Panc1 (cell line): Measurements from ENCODE around the gene CHPT1. TPM values are rescaled to one million over a fixed set of nuclear protein-coding genes. Genes with fewer than 3 reads are reported as not detected.
A peak's percentile ranks its signal among the peaks of the same experiment; 100 is the strongest.

Experiments
- ATAC-seq: fragments of 200-7000 bp; cut with Tn5 transposase; 2 replicates; pipeline ENCODE4 v1.9.1; 2020; ENCODE audit warnings: mild to moderate bottlenecking, moderate library complexity
- BruUV-seq: library from RNA; stranded (reverse); fragments of 400-500 nt; replicated peaks from 2 replicates; lab custom pipeline; 2021; lab: Mats Ljungman, UMichigan
- CTCF ChIA-PET: fragments of 300-600 bp; sonication (Branson Sonifier 250); formaldehyde crosslinking; loops from one replicate; lab custom pipeline; 2022; ENCODE audit warnings: antibody characterized with exemption; lab: Charles Lee
- POLR2A ChIA-PET: fragments of 300-600 bp; sonication (Branson Sonifier 250); formaldehyde crosslinking; loops from one replicate; lab custom pipeline; 2022; ENCODE audit warnings: antibody characterized with exemption; lab: Charles Lee
- DNase-seq: peaks from one replicate; pipeline ENCODE4 v3.0.0-alpha.2; 2010; ENCODE audit warnings: low read depth, low spot score
- H3K27ac ChIP-seq: 2 replicates; pipeline ENCODE4 v1.5.1; 2011; ENCODE audit warnings: mild to moderate bottlenecking, low read length, inconsistent platforms
- H3K27me3 ChIP-seq: fragments of 200-500 bp; sonication (Bioruptor generic); 2 replicates; pipeline ENCODE4 v1.6.0; 2014; ENCODE audit warnings: low read length, inconsistent platforms; ENCODE audit not compliant: control insufficient read depth, insufficient read depth
- H3K36me3 ChIP-seq: fragments of 200-500 bp; sonication (Bioruptor generic); 2 replicates; pipeline ENCODE4 v1.5.1; 2014; ENCODE audit warnings: inconsistent platforms, mild to moderate bottlenecking, low read length, moderate library complexity; ENCODE audit not compliant: control insufficient read depth, insufficient read depth
- H3K4me1 ChIP-seq: 2 replicates; pipeline ENCODE4 v1.5.1; 2011; ENCODE audit warnings: inconsistent platforms, mild to moderate bottlenecking, low read length, moderate library complexity; ENCODE audit not compliant: control insufficient read depth, insufficient read depth
- H3K4me3 ChIP-seq, 2 experiments: 2 replicates each; pipeline ENCODE4 v1.5.1; 2011 to 2012; ENCODE audit warnings: low read depth in 2 of 2, low read length in 2 of 2, mild to moderate bottlenecking in 2 of 2, inconsistent platforms in 1 of 2, moderate library complexity in 1 of 2
- H3K9me3 ChIP-seq: fragments of 200-500 bp; sonication (Bioruptor generic); 2 replicates; pipeline ENCODE4 v1.5.1; 2014; ENCODE audit warnings: low read depth, mild to moderate bottlenecking, inconsistent platforms, low read length, moderate library complexity; ENCODE audit not compliant: control insufficient read depth, insufficient read depth
- POLR2AphosphoS5 ChIP-seq: IDR thresholded peaks from 2 replicates; pipeline ENCODE4 v1.6.1; 2012; ENCODE audit warnings: mild to moderate bottlenecking, low read depth, low read length, moderate library complexity
- SIN3A ChIP-seq: IDR thresholded peaks from 2 replicates; pipeline ENCODE4 v1.6.1; 2012; ENCODE audit warnings: low read depth, mild to moderate bottlenecking, low read length, moderate library complexity, borderline replicate concordance; ENCODE audit not compliant: insufficient read depth
- TCF7L2 ChIP-seq: IDR thresholded peaks from 2 replicates; pipeline ENCODE4 v1.6.1; 2011; ENCODE audit warnings: mild to moderate bottlenecking, low read depth, low read length, inconsistent platforms
- in situ Hi-C: cut with HindIII; loops from 2 replicates; pipeline ENCODE4 v1.10.0; 2016; ENCODE audit warnings: low sequenced_read_pairs, low pct_unique_long_range_greater_than_20kb
- intact Hi-C: fragments of 100-400 bp; cut with micrococcal nuclease; formaldehyde crosslinking; loops from one replicate; pipeline ENCODE4 v1.10.0; 2022; ENCODE audit not compliant: unreplicated experiment
- total RNA-seq: library from RNA; stranded (reverse); gene quantifications from one replicate; pipeline ENCODE4 v1.2.1, GENCODE V29; 2021; ENCODE audit not compliant: unreplicated experiment
- TF ChIP-seq, protein P1 (sequence below): fragments of 450-650 bp; IDR thresholded peaks from 2 replicates; pipeline ENCODE4 v1.5.1; 2017; ENCODE audit warnings: mild to moderate bottlenecking
- TF ChIP-seq, protein P2 (sequence below), 2 experiments: IDR thresholded peaks; 2 replicates each; pipeline ENCODE4 v1.6.1; 2011 to 2012; ENCODE audit warnings: low read depth in 2 of 2, control low read depth in 1 of 2, low read length in 1 of 2, mild to moderate bottlenecking in 1 of 2, moderate library complexity in 1 of 2; ENCODE audit not compliant: insufficient read depth in 1 of 2

The CHPT1 gene
- total RNA-seq, 1 experiment from 2014 or later, result 78.3 TPM

- Histone ChIP-seq H3K4me1 (peaks cover 18% of the 10 kb centered on the region), H3K27me3 (no peaks in the 10 kb centered on the region), H3K4me3 (peak overlapping the region; percentile 8 to 20; a peak in 3 of 4 replicates), H3K36me3 (peaks cover 6% of the 10 kb centered on the region; the same call in 1 of the 2 replicates), H3K9me3 (no peaks in the 10 kb centered on the region), H3K27ac (peak overlapping the region; percentile 89)
- intact Hi-C loops (no loop called here), in situ Hi-C loops (no loop called here)
- CTCF ChIA-PET, result no interaction called here
- TF ChIP-seq, protein P1, sequence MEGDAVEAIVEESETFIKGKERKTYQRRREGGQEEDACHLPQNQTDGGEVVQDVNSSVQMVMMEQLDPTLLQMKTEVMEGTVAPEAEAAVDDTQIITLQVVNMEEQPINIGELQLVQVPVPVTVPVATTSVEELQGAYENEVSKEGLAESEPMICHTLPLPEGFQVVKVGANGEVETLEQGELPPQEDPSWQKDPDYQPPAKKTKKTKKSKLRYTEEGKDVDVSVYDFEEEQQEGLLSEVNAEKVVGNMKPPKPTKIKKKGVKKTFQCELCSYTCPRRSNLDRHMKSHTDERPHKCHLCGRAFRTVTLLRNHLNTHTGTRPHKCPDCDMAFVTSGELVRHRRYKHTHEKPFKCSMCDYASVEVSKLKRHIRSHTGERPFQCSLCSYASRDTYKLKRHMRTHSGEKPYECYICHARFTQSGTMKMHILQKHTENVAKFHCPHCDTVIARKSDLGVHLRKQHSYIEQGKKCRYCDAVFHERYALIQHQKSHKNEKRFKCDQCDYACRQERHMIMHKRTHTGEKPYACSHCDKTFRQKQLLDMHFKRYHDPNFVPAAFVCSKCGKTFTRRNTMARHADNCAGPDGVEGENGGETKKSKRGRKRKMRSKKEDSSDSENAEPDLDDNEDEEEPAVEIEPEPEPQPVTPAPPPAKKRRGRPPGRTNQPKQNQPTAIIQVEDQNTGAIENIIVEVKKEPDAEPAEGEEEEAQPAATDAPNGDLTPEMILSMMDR, result no peak
- TF ChIP-seq, protein P2, sequence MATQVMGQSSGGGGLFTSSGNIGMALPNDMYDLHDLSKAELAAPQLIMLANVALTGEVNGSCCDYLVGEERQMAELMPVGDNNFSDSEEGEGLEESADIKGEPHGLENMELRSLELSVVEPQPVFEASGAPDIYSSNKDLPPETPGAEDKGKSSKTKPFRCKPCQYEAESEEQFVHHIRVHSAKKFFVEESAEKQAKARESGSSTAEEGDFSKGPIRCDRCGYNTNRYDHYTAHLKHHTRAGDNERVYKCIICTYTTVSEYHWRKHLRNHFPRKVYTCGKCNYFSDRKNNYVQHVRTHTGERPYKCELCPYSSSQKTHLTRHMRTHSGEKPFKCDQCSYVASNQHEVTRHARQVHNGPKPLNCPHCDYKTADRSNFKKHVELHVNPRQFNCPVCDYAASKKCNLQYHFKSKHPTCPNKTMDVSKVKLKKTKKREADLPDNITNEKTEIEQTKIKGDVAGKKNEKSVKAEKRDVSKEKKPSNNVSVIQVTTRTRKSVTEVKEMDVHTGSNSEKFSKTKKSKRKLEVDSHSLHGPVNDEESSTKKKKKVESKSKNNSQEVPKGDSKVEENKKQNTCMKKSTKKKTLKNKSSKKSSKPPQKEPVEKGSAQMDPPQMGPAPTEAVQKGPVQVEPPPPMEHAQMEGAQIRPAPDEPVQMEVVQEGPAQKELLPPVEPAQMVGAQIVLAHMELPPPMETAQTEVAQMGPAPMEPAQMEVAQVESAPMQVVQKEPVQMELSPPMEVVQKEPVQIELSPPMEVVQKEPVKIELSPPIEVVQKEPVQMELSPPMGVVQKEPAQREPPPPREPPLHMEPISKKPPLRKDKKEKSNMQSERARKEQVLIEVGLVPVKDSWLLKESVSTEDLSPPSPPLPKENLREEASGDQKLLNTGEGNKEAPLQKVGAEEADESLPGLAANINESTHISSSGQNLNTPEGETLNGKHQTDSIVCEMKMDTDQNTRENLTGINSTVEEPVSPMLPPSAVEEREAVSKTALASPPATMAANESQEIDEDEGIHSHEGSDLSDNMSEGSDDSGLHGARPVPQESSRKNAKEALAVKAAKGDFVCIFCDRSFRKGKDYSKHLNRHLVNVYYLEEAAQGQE (IDR thresholded peaks at IDR 0.05; ENCODE audit: insufficient read depth in 1 of 2, low read depth in 2 of 2, low read length in 1 of 2), result no peak
- TF ChIP-seq POLR2AphosphoS5 (no peak), SIN3A (no peak), TCF7L2 (no peak)
- POLR2A ChIA-PET, result interaction anchor here (0.6 kb wide), 1 partner anchor 306 kb away, joined by 4 read pairs; the partner anchor contains the start of gene ARL1
- BruUV-seq, result no TSS peak
- DNase-seq, result no peak
- peak; percentile 96 for ATAC-seq
Observed at GRCh38 chr12:101713059-101713682, 15.7 kb downstream of the CHPT1 start.

DNA sequence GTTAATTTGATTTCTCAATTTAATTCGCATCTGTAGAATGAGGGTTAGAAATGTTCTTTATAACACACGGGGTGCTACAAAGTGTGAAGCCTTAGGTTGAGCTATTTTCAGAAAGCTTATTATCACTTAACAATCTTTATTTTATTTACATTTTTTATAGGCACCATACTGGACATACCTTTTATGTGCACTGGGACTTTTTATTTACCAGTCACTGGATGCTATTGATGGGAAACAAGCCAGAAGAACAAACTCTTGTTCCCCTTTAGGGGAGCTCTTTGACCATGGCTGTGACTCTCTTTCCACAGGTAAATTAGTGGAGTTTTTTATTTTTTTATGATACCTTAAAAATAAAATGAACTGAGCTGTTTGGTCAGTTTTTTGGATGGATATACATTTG is 16.5 kb downstream of the CHPT1 start:
- no TSS peak for BruUV-seq
- POLR2A ChIA-PET, result interaction anchor here (0.6 to 0.7 kb wide), 2 partner anchors 22 to 306 kb away, joined by 3 to 4 read pairs; partner anchors contain the start of gene ARL1
- in situ Hi-C loops, result no loop called here

More for the DNA sequence above, 16.5 kb downstream of the CHPT1 start:
- Histone ChIP-seq H3K4me1 (peaks cover 16% of the 10 kb centered on the region), H3K27me3 (no peaks in the 10 kb centered on the region), H3K27ac (peak overlapping the region; percentile 89), H3K4me3 (peak overlapping the region in 1 of 2 experiments; percentile 8; a peak in 2 of 4 replicates), H3K9me3 (no peaks in the 10 kb centered on the region), H3K36me3 (peaks cover 6% of the 10 kb centered on the region; the same call in 1 of the 2 replicates)
- CTCF ChIA-PET, result no interaction called here
- TF ChIP-seq SIN3A (no peak), TCF7L2 (peak; percentile 86), POLR2AphosphoS5 (no peak)
- TF ChIP-seq, protein P2 (IDR thresholded peaks at IDR 0.05; ENCODE audit: insufficient read depth in 1 of 2, low read depth in 2 of 2, low read length in 1 of 2), result no peak
- TF ChIP-seq, protein P1, result no peak; the same call in 1 of the 2 replicates
- peak; percentile 78; the same call in 1 of the 2 replicates for ATAC-seq
- intact Hi-C loops, result no loop called here
- no peak for DNase-seq
